SK-N-SH treated with all-trans-retinoic acid at 6 μM for 48 hours (cell line): ENCODE results near the gene RAB21.

Experiments
- ATAC-seq: fragments of 200-7000 bp; cut with Tn5 transposase; 3 replicates; pipeline ENCODE4 v1.9.1; 2020; ENCODE audit warnings: mild to moderate bottlenecking, moderate library complexity
- ARNTL ChIP-seq: fragments of 450-650 bp; formaldehyde crosslinking; IDR thresholded peaks from 2 replicates; pipeline ENCODE4 v1.5.0; 2020; ENCODE audit warnings: low read depth, mild to moderate bottlenecking, moderate library complexity, borderline replicate concordance
- BACH2 ChIP-seq: fragments of 250-450 bp; sonication (Bioruptor Pico); IDR thresholded peaks from 2 replicates; pipeline ENCODE4 v1.9.0; 2021; ENCODE audit warnings: mild to moderate bottlenecking, borderline replicate concordance
- ESRRG ChIP-seq: fragments of 250-450 bp; sonication (Bioruptor Pico); IDR thresholded peaks from 2 replicates; pipeline ENCODE4 v1.6.1; 2021; ENCODE audit warnings: mild to moderate bottlenecking
- GLIS3 ChIP-seq: fragments of 250-450 bp; sonication (Bioruptor Pico); IDR thresholded peaks from 2 replicates; pipeline ENCODE4 v1.5.0; 2020; ENCODE audit warnings: mild to moderate bottlenecking, moderate library complexity
- ISL1 ChIP-seq: fragments of 250-450 bp; sonication (Bioruptor Pico); IDR thresholded peaks from 2 replicates; pipeline ENCODE4 v2.1.2; 2022; ENCODE audit warnings: mild to moderate bottlenecking, moderate library complexity
- PPARA ChIP-seq: fragments of 250-450 bp; sonication (Bioruptor Pico); IDR thresholded peaks from 2 replicates; pipeline ENCODE4 v1.5.0; 2020; ENCODE audit warnings: mild to moderate bottlenecking, borderline replicate concordance
- SNAI2 ChIP-seq: fragments of 250-450 bp; sonication (Bioruptor Pico); IDR thresholded peaks from 2 replicates; pipeline ENCODE4 v1.5.0; 2020; ENCODE audit warnings: mild to moderate bottlenecking, moderate library complexity
- TCF4 ChIP-seq: fragments of 250-450 bp; sonication (Bioruptor Pico); IDR thresholded peaks from 2 replicates; pipeline ENCODE4 v1.8.0; 2021; ENCODE audit warnings: mild to moderate bottlenecking, moderate library complexity, borderline replicate concordance
- TOX ChIP-seq: fragments of 250-450 bp; sonication (Bioruptor Pico); IDR thresholded peaks from 2 replicates; pipeline ENCODE4 v1.8.0; 2021; ENCODE audit warnings: mild to moderate bottlenecking, moderate library complexity, borderline replicate concordance
- ZC3H10 ChIP-seq: fragments of 250-450 bp; sonication (Bioruptor Pico); IDR thresholded peaks from 2 replicates; pipeline ENCODE4 v1.5.1; 2021; ENCODE audit warnings: mild to moderate bottlenecking, moderate library complexity
- ZFP3 ChIP-seq: fragments of 250-450 bp; sonication (Bioruptor Pico); IDR thresholded peaks from 2 replicates; pipeline ENCODE4 v1.5.0; 2020; ENCODE audit warnings: mild to moderate bottlenecking, moderate library complexity
- ZFP30 ChIP-seq: fragments of 450-650 bp; formaldehyde crosslinking; IDR thresholded peaks from 2 replicates; pipeline ENCODE4 v1.5.0; 2022; ENCODE audit warnings: mild to moderate bottlenecking, moderate library complexity
- ZNF565 ChIP-seq: fragments of 450-650 bp; formaldehyde crosslinking; conservative IDR thresholded peaks from 2 replicates; pipeline ENCODE4 v1.5.0; 2020; ENCODE audit warnings: low read depth, mild to moderate bottlenecking, moderate library complexity
- ZNF70 ChIP-seq: fragments of 450-650 bp; formaldehyde crosslinking; IDR thresholded peaks from 2 replicates; pipeline ENCODE4 v1.5.0; 2020; ENCODE audit warnings: mild to moderate bottlenecking, moderate library complexity
- ZNF8 ChIP-seq: fragments of 450-650 bp; formaldehyde crosslinking; IDR thresholded peaks from 2 replicates; pipeline ENCODE4 v1.5.0; 2020; ENCODE audit warnings: mild to moderate bottlenecking, moderate library complexity
- TF ChIP-seq, protein P1 (sequence below): fragments of 250-450 bp; sonication (Bioruptor Pico); IDR thresholded peaks from 2 replicates; pipeline ENCODE4 v1.5.1; 2020; ENCODE audit warnings: low read depth, mild to moderate bottlenecking, moderate library complexity
- TF ChIP-seq, protein P2 (sequence below): fragments of 250-450 bp; sonication (Bioruptor Pico); IDR thresholded peaks from 2 replicates; pipeline ENCODE4 v1.8.0; 2020; ENCODE audit warnings: mild to moderate bottlenecking, moderate library complexity, borderline replicate concordance
- TF ChIP-seq, protein P3 (sequence below): fragments of 250-450 bp; sonication (Bioruptor Pico); IDR thresholded peaks from 2 replicates; pipeline ENCODE4 v1.5.0; 2020; ENCODE audit warnings: mild to moderate bottlenecking, moderate library complexity
- TF ChIP-seq, protein P4 (sequence below): fragments of 250-450 bp; sonication (Bioruptor Pico); IDR thresholded peaks from 2 replicates; pipeline ENCODE4 v1.8.0; 2021; ENCODE audit warnings: low read depth, mild to moderate bottlenecking, moderate library complexity, borderline replicate concordance

The RAB21 gene

DNA sequence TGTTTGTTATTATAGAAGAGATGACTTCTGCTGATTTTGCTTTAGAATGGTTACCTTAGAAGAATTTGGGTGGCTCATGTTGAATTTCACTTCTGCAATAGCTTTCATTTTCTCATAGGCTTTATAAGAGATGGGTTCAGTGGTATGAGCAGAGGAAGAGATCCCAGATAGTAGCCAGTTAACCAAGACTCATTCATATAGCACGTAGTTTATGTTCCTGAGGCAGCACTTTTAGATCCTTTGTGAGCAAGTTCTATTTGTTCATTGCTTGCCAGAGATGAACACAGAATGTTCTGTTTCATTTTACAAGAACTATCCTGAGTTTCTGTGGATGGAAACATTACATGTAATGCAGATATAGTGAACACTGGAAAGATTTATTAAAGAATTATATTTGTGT is 32.2 kb downstream of the RAB21 start:
- no peak for ATAC-seq
- TF ChIP-seq BACH2 (no peak), PPARA (no peak), TOX (CRISPR knock-in tag) (no peak), ESRRG (CRISPR knock-in tag) (no peak), ZNF8 (CRISPR knock-in tag) (no peak), TCF4 (CRISPR knock-in tag) (no peak), ZNF565 (no peak), SNAI2 (CRISPR knock-in tag) (no peak), ZNF70 (CRISPR knock-in tag) (no peak), ZC3H10 (no peak), ISL1 (CRISPR knock-in tag) (no peak), ZFP3 (no peak), ARNTL (no peak)
- TF ChIP-seq, protein P1, sequence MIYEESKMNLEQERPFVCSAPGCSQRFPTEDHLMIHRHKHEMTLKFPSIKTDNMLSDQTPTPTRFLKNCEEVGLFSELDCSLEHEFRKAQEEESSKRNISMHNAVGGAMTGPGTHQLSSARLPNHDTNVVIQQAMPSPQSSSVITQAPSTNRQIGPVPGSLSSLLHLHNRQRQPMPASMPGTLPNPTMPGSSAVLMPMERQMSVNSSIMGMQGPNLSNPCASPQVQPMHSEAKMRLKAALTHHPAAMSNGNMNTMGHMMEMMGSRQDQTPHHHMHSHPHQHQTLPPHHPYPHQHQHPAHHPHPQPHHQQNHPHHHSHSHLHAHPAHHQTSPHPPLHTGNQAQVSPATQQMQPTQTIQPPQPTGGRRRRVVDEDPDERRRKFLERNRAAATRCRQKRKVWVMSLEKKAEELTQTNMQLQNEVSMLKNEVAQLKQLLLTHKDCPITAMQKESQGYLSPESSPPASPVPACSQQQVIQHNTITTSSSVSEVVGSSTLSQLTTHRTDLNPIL (CRISPR knock-in tag): no peak
- TF ChIP-seq, protein P2, sequence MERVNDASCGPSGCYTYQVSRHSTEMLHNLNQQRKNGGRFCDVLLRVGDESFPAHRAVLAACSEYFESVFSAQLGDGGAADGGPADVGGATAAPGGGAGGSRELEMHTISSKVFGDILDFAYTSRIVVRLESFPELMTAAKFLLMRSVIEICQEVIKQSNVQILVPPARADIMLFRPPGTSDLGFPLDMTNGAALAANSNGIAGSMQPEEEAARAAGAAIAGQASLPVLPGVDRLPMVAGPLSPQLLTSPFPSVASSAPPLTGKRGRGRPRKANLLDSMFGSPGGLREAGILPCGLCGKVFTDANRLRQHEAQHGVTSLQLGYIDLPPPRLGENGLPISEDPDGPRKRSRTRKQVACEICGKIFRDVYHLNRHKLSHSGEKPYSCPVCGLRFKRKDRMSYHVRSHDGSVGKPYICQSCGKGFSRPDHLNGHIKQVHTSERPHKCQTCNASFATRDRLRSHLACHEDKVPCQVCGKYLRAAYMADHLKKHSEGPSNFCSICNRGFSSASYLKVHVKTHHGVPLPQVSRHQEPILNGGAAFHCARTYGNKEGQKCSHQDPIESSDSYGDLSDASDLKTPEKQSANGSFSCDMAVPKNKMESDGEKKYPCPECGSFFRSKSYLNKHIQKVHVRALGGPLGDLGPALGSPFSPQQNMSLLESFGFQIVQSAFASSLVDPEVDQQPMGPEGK (CRISPR knock-in tag): no peak
- TF ChIP-seq, protein P3, sequence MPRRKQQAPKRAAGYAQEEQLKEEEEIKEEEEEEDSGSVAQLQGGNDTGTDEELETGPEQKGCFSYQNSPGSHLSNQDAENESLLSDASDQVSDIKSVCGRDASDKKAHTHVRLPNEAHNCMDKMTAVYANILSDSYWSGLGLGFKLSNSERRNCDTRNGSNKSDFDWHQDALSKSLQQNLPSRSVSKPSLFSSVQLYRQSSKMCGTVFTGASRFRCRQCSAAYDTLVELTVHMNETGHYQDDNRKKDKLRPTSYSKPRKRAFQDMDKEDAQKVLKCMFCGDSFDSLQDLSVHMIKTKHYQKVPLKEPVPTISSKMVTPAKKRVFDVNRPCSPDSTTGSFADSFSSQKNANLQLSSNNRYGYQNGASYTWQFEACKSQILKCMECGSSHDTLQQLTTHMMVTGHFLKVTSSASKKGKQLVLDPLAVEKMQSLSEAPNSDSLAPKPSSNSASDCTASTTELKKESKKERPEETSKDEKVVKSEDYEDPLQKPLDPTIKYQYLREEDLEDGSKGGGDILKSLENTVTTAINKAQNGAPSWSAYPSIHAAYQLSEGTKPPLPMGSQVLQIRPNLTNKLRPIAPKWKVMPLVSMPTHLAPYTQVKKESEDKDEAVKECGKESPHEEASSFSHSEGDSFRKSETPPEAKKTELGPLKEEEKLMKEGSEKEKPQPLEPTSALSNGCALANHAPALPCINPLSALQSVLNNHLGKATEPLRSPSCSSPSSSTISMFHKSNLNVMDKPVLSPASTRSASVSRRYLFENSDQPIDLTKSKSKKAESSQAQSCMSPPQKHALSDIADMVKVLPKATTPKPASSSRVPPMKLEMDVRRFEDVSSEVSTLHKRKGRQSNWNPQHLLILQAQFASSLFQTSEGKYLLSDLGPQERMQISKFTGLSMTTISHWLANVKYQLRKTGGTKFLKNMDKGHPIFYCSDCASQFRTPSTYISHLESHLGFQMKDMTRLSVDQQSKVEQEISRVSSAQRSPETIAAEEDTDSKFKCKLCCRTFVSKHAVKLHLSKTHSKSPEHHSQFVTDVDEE (CRISPR knock-in tag): no peak
- TF ChIP-seq, protein P4, sequence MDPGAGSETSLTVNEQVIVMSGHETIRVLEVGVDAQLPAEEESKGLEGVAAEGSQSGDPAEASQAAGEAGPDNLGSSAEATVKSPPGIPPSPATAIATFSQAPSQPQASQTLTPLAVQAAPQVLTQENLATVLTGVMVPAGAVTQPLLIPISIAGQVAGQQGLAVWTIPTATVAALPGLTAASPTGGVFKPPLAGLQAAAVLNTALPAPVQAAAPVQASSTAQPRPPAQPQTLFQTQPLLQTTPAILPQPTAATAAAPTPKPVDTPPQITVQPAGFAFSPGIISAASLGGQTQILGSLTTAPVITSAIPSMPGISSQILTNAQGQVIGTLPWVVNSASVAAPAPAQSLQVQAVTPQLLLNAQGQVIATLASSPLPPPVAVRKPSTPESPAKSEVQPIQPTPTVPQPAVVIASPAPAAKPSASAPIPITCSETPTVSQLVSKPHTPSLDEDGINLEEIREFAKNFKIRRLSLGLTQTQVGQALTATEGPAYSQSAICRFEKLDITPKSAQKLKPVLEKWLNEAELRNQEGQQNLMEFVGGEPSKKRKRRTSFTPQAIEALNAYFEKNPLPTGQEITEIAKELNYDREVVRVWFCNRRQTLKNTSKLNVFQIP (CRISPR knock-in tag): no peak

DNA sequence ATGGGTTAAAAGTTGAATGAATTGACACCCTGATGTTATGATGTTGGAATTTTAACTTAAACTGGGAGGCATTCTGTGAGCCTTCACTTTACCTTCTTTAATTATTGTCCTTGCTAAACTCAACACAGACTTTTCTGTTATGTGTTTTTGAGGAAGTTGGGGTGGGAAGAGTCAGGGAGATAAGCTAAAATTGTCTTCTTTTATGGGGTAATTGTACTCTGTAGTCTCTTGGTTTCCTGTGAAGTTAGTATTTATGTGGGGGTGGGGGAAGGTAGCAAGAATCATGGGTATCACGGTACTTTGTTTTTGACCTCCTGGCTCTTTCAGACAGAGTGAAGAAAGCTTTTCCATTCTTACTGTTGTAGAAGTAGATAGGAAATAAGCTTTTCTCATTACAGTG is 32.9 kb downstream of the RAB21 start:
- no peak for ATAC-seq
- TF ChIP-seq GLIS3 (no peak), BACH2 (no peak), ZFP30 (CRISPR knock-in tag) (no peak), TOX (CRISPR knock-in tag) (no peak), SNAI2 (CRISPR knock-in tag) (no peak), ZNF70 (CRISPR knock-in tag) (no peak), ISL1 (CRISPR knock-in tag) (no peak)
- TF ChIP-seq, protein P3 (CRISPR knock-in tag): no peak
- TF ChIP-seq, protein P2 (CRISPR knock-in tag): no peak
- TF ChIP-seq, protein P4 (CRISPR knock-in tag): no peak
- TF ChIP-seq, protein P1 (CRISPR knock-in tag): no peak
- TF ChIP-seq, all 23 proteins: peak for 0
